Ishikawa (cell line): ENCODE measurements around the gene FBXL17.

Experiments
- CEBPB ChIP-seq: IDR thresholded peaks from 2 replicates; pipeline ENCODE4 v1.6.1; 2012
- CREB1 ChIP-seq: IDR thresholded peaks from 2 replicates; pipeline ENCODE4 v1.6.1; 2012; ENCODE audit warnings: low read depth
- EGR1 ChIP-seq: IDR thresholded peaks from 2 replicates; pipeline ENCODE4 v1.6.1; 2012
- EP300 ChIP-seq: IDR thresholded peaks from 2 replicates; pipeline ENCODE4 v1.6.1; 2012; ENCODE audit warnings: borderline replicate concordance
- FOXM1 ChIP-seq: IDR thresholded peaks from 2 replicates; pipeline ENCODE4 v1.6.1; 2012; ENCODE audit warnings: low read depth, borderline replicate concordance
- NFIC ChIP-seq: IDR thresholded peaks from 2 replicates; pipeline ENCODE4 v1.6.1; 2012
- RAD21 ChIP-seq: IDR thresholded peaks from 2 replicates; pipeline ENCODE4 v1.6.1; 2012; ENCODE audit warnings: low read depth
- REST ChIP-seq: IDR thresholded peaks from 2 replicates; pipeline ENCODE4 v1.6.1; 2012; ENCODE audit warnings: low read depth, mild to moderate bottlenecking
- TAF1 ChIP-seq: IDR thresholded peaks from 2 replicates; pipeline ENCODE4 v1.6.1; 2012; ENCODE audit warnings: low read depth, mild to moderate bottlenecking
- TCF12 ChIP-seq: IDR thresholded peaks from 2 replicates; pipeline ENCODE4 v1.6.1; 2012; ENCODE audit warnings: low read depth
- TEAD4 ChIP-seq: IDR thresholded peaks from 2 replicates; pipeline ENCODE4 v1.6.1; 2012
- USF1 ChIP-seq: IDR thresholded peaks from 2 replicates; pipeline ENCODE4 v1.6.1; 2012
- YY1 ChIP-seq: IDR thresholded peaks from 2 replicates; pipeline ENCODE4 v1.6.1; 2012; ENCODE audit warnings: low read depth
- ZBTB7A ChIP-seq: IDR thresholded peaks from 2 replicates; pipeline ENCODE4 v1.6.1; 2012; ENCODE audit warnings: low read depth
- TF ChIP-seq, protein P1 (sequence below): IDR thresholded peaks from 2 replicates; pipeline ENCODE4 v1.6.1; 2012

Gene FBXL17

DNA sequence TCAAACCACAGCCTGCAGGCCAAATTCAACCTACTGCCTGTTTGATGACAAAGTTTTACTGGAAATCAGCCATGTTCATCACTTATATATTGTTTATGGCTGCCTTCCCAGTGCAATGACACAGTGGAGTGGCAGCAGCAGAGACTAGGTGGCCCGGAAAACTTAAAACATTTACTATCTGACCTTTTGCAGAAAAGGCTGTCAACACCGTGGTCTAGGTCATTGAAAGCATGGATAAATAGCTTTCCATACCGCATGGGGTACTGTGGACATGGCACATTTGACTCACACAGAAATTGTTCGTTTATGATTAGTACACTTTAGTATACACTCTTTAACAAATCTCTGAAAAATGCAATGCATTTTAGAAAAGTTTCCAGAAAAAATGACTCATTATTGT lies 412.9 kb downstream of the FBXL17 start:
- no peak for TF ChIP-seq EP300
- TF ChIP-seq YY1, result no peak
- TF ChIP-seq REST, result no peak
- TF ChIP-seq TAF1, result no peak
- no peak for TF ChIP-seq RAD21
- no peak for TF ChIP-seq TEAD4
- no peak for TF ChIP-seq ZBTB7A
- TF ChIP-seq TCF12, result 0 out of 2 replicates have a peak, but pooled peaks have one; percentile 20
- no peak for TF ChIP-seq CREB1
- TF ChIP-seq, protein P1, sequence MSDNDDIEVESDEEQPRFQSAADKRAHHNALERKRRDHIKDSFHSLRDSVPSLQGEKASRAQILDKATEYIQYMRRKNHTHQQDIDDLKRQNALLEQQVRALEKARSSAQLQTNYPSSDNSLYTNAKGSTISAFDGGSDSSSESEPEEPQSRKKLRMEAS, result no peak
- TF ChIP-seq NFIC, result 0 out of 2 replicates have a peak, but pooled peaks have one; percentile 30

DNA sequence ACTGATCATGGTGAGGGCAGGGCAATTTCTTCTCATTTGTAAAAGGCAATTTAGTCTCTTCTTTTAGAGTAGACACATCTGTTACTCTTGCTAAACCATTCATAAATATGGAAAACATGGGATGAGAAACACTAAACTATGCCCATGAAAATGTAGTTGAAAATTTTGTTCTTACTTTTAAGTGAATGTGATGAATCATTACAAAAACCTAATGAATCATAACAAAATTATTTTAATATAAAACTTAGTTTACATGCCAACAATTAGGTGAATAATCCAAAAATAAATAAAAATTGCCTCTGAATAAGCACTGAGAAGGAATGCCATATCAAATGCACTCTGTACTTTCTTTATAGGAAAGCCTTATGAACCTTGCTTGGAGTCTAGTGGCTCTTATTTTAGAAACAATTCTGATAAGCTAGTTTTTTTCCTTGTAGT lies 413.5 kb downstream of the FBXL17 start:
- no peak for TF ChIP-seq YY1
- TF ChIP-seq TCF12, result no peak
- no peak for TF ChIP-seq ZBTB7A
- TF ChIP-seq RAD21, result no peak
- no peak for TF ChIP-seq TEAD4
- no peak for TF ChIP-seq TAF1
- TF ChIP-seq EGR1, result no peak
- no peak for TF ChIP-seq NFIC
- TF ChIP-seq FOXM1, result no peak

- TF ChIP-seq CREB1, result no peak
- TF ChIP-seq TEAD4, result no peak
- TF ChIP-seq, protein P1, result no peak
- no peak for TF ChIP-seq USF1
- TF ChIP-seq NFIC, result no peak
- no peak for TF ChIP-seq ZBTB7A
- TF ChIP-seq EP300, result no peak
- TF ChIP-seq YY1, result no peak
- TF ChIP-seq FOXM1, result no peak
- TF ChIP-seq TCF12, result no peak
- TF ChIP-seq RAD21, result no peak
- no peak for TF ChIP-seq EGR1
Measured at GRCh38 chr5:107966201-107966600, 415.7 kb downstream of the FBXL17 start.

- TF ChIP-seq TCF12 (no peak), CEBPB (no peak), EGR1 (no peak), YY1 (no peak), TEAD4 (no peak), TAF1 (no peak), FOXM1 (no peak), CREB1 (no peak), NFIC (no peak), EP300 (no peak), USF1 (no peak)
- TF ChIP-seq, protein P1, result no peak
Measured at GRCh38 chr5:107964722-107965121, 417.2 kb downstream of the FBXL17 start.

DNA sequence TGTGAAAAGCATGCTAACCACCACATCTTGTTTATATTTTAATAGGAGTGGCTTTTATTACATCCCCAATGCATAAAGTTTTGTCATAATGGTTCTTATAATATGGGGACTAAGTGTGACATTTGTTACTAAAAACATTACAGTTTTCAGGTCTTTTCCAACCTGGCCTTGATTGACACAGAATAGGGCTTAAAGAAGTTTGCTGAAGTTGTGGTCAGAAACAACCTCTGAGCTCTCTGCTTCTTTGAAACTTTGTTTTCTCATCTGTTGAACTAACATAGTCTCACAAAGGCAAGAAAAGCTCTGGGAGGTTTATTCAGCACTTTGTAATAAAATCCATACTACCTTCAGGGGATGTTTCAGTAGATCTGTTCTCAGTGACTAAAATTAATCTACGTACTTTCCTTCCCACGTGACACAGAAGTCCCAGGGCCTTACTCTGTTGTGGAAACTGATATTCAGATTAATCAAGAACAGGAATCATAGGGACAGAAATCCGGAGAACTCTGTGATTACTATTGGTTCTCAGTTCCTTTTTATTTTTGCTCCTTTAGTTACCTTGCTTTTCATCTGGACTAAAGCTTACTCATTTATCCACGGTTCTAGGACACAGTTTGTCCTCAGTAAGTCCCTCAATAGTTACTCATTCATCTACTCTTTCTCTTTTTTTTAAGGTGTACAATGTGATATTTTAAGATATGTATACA lies 422.2 kb downstream of the FBXL17 start:
- TF ChIP-seq TEAD4, result no peak
- TF ChIP-seq EP300, result no peak

- no peak for TF ChIP-seq TAF1
- TF ChIP-seq YY1, result no peak
- TF ChIP-seq NFIC, result no peak
- no peak for TF ChIP-seq TEAD4
- no peak for TF ChIP-seq EGR1
- no peak for TF ChIP-seq USF1
- no peak for TF ChIP-seq CREB1
- TF ChIP-seq REST, result no peak
- no peak for TF ChIP-seq RAD21
- TF ChIP-seq, protein P1, result no peak
- TF ChIP-seq TCF12, result no peak
Measured at GRCh38 chr5:107958861-107959260, 423.0 kb downstream of the FBXL17 start.
